NCI-H187 treated with DMSO at 0.1 percent for 48 hours (cell line): ENCODE measurements around the gene WDCP.
"Not testable (repeated sequence)": the region's sequence is repeated elsewhere in the genome, so short reads cannot be mapped to it uniquely, and the experiment has no call there.

Experiments
- DNase-seq: peaks from one replicate; lab custom pipeline; 2025; lab: John Stamatoyannopoulos, UW

The WDCP gene

DNA sequence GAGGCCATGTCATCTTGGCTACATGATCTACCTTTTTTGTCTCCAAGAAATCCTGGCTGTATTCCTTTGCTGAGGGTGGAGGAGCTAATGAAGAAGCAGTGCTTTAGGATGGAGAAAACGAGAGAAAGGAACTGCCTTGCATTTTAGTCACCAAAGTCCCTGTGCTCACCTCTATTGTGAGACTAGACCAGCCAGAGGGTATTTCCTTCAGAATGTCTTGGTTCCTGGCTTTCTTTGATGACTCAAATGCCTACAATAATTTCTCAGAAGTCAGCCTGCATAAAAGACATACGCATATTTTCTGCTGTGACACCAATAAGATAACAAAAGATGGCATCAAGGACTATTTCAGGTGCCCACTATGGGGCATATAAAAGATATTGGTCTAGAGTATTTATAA lies 18.1 kb upstream of the WDCP start:
- DNase-seq: no peak

DNA sequence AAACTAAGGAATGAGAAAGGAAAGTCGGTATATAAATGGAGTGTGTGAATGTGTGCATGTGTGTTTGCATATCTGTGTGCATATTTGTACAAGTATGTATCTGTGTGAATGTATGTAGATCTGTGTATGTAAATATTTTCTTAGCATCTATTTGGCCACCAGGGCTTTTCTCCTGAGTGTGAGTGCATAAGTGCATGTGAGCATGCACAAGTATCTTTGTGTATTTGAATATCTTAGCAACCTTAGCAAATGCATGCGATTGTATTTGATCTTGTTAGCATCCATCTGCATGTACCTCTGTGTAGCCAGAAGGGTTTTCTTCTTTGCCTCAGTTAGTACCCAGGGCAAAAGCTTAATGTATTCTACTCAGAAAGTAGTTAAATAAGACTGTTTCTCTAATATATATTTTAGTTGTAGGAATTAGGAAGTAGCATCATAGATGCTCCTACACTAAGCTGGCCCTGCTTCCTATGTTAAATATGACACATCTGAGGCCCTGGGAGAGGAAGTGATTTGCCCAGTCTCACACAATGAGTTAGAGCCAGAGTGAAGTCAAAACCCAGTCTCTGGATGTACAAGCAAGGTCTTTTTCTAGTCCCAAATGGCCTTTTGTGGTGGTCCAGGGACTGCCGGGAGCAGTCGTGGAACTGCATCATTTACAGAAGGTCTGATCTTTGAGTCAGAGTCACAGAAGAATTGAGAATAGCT lies 11.5 kb upstream of the WDCP start:
- no peak for DNase-seq

DNA sequence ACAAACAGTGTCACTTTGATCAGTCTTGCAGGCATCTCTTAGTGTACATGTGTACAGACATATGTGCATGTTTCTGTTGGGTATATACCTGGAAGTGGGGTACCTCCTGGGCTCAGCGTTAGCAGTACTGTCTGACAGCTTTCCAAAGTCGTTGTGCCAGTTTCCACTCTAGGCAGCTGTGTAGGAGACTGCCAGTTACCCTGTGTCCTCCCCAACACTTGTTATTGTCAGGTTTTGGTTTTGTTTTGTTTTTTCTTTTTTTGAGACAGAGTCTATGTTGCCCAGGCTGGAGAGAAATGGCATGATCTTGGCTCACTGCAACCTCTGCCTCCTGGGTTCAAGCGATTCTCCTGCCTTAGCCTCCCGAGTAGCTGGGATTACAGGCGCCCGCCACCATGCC lies 8.6 kb upstream of the WDCP start:
- no peak for DNase-seq

DNA sequence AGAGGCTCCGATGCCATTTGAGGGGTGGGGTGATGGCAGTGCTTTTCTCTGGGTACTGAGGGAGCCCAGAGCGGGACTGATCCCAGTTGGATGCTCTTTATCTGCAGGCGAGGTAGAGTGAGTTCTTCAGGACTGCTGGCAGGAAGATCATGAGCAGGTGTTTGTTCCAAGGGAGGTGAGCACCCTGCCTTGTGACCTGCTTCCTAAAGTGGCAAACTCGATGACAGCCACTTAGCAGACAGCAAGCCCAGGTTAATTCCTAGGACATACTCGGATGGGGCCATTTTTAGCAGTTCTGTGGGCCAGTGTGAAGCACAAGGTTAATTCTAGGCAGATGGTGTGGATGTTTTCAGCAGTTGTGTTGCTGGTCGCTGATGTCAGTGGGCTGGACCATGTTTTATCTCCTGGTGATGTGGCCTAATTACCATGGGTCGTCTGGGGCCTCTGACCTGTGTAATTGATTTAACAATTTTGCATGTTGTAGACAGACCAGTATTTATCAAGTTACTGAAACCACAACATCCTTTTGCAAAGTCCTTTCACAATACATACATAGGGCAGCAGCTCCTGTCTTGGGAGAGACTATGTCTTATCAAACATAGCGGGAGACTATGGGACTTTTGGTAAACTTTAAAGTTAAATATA lies 7.3 kb upstream of the WDCP start:
- no peak for DNase-seq

DNA sequence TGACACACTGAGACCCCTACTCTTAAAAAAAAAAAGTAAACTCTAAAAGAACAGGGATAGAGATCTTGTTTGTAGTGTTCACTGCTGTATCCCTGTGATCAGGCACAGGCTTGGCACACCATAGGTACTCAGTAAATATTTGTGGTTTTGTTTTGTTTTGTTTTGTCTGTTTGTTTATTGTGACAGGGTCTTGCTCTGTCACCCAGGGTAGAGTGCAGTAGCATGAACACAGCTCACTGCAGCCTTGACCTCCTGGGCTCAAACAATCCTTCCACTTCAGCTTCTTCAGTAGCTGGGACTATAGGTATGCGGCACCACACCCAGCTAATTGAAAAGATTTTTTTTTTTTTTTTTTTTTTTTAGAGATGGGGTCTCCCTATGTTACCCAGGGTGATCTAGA lies 5.8 kb upstream of the WDCP start:
- DNase-seq: no peak

DNA sequence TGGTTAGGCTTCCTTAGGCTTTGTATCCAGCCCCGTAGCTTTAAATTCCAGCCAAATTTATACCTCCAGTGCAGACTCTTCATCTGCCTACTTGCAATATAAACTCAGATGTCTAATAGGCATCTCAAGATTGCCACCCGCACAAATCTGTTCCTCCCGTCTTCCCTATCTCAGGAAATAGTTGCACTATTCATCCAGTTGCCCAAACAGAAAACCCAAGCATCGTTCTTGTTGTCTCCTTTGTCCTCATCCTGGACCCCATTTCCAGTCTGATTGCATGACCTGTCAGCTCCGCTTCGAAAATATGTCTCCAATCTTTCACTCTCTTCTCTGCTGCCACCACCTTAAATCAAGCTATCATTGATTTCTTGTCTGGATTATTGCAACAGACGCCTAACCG lies 4.6 kb upstream of the WDCP start:
- no peak for DNase-seq

DNA sequence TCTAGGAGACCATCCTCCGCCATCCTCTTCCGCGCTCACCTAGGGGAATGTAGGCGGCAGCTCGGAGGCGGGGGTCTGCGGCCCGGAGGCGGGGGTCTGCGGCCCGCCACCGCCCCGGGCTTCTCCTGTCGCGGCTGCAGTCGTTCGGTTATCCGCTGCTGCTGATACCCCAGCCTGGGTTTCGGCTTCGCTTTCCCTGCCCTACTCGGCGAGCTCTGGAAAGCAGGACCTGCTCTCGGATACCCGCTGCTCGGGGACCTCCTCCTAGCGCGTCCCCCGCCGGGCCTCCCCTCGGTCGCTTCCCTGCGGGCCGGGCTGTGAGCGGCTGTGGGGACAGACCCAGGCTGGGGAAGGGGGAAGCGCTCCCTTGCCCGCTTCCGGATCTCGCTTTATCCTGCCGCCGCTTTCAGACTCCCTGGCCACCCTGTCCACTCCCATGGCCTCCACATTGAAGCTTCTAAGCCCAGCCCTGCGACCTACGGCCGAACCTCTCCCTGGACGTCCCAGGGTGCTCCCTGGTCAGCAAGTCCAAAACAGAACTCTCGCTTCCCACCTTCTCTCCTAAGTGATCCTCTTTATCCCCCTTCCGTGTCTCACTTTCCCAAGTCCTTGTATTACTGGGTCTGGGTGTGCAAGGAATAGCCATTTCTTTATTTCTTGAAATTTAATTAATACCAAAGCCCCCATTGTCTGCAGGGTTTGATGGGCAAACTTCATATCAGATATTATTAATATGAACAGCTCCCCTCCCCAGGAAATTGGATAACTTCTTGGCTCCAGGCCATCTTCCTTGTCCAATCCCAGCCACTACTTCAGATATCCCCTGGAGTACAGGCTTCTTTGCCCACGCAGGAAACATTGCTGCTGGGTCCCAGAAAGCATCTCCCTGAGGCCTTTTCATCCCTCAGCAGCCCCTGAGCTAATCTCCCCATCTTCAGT lies 3.1 kb upstream of the WDCP start:
- no peak for DNase-seq

DNA sequence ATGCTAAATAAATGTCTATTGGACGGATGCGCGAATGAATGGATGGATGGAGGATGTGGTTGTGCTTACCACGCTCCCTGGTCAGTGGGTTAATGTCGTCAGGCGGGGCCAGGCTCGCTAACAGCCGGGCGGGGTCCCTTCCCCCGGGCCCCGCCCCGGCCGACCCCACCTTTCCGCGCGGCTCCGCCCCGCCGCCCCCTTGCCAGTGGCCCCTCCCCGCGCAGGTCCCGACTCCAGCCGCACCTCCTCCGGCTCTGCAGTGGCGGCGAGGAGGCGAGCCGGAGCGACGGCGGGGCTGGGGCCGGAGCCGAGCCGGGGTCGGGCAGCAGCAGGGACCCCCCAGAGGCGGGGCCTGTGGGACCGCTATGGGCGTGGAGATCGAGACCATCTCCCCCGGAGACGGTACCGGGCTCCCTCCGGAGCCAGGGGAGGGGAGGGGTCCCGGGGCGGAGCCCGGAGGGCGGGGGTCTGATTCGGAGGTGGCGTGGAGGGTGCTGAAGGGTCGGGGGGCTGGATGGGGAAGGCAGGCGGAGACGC lies 2.4 kb upstream of the WDCP start, which contains the start of gene FKBP1B:
FKBP1B (plus strand) TSS at position 257 of the 537 bp plus-strand sequence; CDS start at position 366, 109 bp downstream.
- DNase-seq: no peak

DNA sequence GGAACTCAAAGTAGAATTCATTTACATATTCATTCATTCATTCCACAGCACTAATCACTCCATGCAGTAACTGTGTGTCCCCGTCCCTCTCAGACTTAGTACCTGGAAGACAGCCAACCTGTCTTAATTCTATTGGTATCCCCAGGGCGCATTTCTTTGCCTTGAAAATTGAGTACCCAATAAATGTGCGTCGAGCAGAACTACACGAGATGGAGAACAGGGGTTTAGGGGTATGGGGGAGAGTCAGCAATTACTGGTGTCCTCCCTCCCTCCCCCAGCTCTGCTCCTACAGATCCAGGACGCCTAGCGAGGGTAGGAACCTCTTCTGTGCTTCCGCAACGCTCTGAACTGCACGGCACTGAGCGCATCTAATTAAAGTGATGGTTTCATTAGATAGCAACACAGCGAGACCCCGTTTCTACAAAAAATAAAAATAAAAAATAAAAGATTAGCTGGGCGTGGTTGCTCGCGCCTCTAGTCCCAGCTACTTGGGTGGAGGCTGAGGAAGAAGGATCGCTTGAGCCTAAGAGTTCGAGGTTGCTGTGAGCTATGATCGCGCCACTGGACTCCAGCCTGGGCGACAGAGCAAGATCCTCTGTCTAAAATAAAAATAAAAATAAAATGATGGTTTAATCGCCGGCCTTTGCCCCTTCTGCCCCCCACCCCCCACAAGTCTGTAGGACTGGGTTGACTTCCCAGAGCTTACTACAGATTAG lies 1.7 kb upstream of the WDCP start:
- no peak for DNase-seq

DNA sequence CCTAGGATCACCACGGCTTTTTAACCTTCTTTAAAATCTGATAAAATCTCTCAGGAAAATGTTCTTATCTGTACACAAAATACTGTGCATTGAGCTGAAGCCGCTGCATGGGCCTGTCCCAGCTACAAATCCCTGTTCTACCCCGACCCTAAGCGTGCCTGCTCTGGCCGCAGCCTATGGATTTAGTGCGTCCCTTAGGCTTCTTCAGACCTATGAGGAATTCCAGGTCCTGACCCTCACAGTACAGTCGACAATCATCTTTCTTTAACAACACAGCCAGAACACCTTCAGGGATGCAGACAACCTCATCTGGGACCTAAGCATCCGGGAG lies 477 bp upstream of the WDCP start:
- DNase-seq: no peak

DNA sequence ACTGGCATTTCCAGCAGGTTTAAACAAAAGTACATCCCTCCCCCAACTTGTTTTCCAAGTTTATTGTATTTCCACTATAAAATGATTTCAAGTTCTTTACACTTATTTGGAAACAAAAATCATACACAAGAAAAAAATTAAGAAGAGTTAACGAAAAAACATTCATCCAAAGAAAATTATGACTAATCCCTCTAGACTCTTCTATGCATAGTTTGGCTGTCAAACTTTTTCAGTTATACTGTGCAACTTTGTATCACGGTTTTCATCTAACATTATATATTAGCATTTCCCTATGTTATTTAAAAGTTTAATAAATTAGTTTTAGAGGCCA lies 627 bp downstream of the WDCP start:
- DNase-seq: no peak

DNA sequence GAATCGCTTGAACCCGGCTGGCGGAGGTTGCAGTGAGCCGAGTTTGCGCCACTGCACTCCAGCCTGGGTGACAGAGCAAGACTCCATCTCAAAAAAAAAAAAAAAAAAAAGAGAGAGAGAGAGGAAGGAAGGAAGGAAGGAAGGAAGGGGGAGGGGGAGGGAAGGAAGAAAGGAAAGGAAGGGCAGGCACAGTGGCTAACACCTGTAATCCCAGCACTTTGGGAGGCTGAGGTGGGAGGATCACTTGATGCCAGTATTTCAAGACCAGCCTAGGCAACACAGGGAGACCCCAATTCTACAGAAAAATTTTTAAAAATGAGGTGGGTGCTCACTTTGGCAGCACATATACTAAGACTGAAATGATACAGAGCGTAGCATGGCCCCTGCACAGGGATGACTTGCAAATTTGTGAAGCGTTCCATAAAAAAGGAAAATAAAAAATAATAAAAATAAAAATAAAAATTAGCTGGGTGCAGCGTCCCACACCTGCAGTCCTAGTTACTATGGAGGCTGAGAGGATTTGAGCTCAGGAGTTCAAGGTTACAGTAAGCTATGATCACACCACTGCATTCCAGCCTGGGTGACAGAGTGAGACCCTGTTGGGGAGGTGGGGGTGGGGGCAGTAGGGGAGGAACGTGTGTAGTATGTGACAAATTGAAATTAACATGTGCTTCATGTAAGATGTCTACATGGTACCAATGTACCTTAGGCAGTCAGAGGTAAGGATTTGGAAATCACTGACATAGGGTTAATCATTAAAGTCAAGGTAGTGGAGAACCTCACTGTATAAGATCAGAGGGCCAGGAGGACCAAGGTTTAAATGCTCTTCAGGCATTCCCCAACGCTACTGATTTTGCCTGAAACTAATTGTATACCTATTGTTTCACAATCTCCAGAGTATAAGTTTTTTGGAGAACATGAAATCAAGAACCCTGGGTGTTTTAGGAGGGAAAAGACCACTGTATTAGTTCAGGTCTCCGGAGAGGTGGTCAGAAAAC lies 1.4 kb downstream of the WDCP start:
- no peak for DNase-seq

DNA sequence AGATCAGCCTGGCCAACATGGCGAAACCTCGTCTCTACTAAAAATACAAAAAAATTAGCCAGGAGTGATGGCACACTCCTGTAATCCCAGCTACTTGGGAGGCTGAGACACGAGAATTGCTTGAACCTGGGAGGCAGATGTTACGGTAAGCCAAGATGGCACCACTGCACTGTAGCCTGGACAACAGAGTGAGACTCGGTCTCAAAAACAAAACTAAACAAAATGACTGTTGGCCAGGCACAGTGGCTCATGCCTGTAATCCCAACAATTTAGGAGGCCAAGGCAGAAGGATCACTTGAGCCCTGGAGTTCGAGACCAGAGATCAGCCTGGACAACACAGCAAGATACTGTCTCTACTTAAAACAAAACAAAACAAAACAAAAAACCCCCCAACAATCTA lies 4.1 kb downstream of the WDCP start:
- not testable (repeated sequence) for DNase-seq

DNA sequence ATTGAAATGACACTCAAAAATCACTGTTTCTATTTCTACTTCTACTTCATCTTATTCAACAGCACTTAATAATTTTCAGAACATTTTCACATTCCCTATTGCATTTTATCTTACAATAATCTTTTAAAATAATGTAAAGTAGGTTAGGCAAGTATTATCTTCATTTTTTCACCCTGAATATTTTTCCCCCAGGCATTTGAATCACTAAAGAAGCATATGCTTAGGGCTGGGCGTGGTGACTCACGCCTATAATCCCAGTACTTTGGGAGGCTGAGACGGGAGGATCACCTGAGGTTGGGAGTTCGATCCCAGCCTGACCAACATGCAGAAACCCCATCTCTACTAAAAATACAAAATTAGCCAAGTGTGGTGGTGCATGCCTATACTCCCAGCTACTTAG lies 6.7 kb downstream of the WDCP start:
- no peak for DNase-seq

DNA sequence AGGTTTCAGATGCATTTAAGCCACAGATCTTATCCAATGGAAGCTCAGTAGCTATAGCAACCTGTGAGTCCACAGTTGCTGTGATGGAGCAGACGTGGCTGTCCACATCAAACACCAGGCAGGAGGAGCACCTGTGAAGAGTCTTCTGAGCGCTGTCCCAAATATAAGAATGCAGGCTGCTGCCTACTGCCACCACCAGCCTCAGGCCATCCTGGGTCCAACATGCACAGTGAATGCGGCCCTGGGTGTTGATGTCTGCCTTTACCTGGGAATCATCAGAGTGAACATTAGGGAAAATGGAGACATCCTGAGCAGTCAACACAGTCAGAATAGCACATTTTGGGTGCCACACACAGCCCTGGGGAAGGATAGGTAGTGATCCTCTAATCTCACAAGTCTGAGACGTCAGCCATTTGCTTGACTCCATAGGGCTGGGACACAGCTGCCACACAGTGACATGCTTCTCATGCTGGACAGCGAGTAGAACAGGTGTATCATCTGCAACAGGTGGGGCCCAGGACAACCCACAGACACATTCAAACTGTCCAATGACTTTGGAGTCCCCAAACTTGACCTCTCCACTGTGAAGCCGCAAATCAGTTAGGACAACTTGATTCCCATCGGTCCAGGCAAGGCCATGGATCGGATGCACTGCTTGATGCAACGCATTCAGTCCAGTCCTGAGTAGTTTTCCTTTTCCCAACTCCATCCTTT lies 8.2 kb downstream of the WDCP start:
- DNase-seq: no peak

DNA sequence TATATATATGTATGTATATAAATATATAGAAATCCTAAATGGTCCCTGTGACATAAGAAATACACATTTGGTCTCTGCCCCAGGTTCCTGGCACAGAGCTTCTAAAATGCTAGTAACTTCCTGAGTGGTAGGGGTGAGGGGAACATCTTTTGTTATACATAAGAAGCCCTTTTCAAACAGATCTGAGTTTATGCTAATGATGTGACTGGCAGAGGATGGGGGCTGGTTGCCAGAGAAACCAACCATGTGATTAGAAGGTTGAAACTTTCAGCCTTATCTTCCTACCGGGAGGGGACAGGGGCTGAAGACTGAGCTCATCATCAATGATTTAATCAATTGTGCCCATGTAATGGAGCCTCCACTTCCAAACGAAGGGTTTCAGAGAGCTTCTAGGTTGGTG lies 21.0 kb downstream of the WDCP start:
- no peak for DNase-seq

DNA sequence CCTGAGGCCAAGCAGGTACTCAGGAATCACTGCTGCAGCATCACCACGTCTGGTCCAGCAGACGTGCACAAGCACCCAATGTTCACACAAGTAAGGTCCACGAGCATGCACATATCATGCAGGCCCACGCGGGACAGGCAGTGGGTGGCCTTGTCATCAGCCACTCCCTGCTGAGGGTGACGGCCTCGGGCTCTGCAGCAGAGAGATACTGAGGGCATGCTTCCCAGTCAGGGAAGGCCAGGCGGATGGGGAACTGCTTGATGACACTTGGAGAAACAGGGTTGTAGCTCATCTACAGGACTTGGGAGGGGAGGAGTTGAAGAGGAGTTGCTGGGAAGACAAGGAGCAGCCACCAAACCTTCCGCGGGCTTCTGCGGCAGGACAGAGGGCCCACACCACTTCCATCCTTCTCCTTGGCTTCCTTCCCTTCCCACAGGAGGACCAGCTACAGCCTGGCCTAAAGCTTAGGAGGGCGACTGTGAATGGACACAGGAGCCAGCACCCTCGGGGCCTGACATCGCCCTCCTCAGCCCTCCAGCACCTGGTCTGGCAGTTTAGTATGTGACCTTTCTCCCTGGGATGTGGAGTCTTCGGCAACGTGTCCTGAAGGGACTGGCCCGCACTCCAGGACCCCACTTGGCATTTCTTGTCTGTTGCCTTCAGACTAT lies 22.1 kb downstream of the WDCP start:
- DNase-seq: no peak

DNA sequence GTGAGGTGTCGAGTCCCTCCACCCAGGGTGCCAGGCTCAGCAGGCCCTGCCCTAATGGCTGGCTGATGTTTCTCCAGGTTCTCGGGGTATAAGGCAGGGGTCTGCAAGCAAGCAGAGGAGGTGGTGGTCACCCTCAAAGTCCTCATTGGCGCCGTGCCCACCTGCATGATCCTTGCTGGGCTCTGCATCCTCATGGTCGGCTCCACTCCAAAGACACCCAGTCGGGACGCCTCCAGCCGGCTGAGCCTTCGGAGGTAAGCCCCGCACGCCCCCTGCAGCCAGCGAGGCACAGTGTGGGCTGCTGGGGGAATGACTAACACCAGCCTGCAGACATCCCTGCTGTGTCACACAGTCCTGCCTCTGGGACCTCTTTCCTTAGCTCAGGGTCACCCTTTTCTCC lies 23.2 kb downstream of the WDCP start:
- no peak for DNase-seq

DNA sequence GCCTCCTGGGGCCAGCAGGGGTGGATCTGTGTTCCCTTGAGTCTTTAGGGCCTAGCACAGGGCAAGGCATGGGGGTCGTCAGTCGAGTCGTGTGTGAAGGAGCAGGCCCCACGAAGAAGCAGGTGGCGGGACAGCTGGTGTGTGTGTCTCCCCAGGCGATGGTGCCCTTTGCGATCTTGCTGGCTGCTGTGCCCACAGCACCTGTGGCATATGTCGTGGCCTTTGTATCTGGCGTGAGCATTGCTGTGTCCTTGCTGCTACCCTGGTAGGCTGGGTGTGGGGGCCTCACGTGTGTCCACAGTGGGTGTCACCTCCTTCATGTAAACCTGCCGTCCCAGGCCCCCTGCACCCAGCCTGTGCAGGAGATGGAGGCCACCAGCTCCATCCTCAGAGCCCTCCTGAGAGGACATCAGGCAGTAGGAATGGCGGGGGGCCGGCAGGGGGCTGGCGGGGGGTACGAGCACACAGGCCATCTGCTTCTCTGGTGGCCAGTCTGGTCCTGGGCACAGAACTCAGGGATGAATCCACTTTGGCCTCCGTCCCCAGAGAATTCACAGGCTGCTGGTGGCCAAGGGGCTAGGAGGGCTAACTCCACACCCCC lies 24.1 kb downstream of the WDCP start:
- DNase-seq: no peak
